Activated T-helper 1 cell treated with anti-CD3 and anti-CD28 coated beads, Interleukin-12 subunit alpha, Interleukin-12 subunit beta, Interleukin-2, Interleukin-4 antibody, amounts not matched to agents 30 ng/mL and 10 ng/mL and 1 ng/mL, durations not matched to agents 14 hours and 24 hours and 36 hours (primary cell): ENCODE data around the gene CHPF2. TPM values are rescaled to one million over a fixed set of nuclear protein-coding genes. Genes with fewer than 3 reads are reported as not detected.

Experiments used
- DNase-seq: peaks from one replicate; pipeline ENCODE4 v3.0.0; 2021; ENCODE audit warnings: low spot score
- H3K27ac Mint-ChIP-seq: one replicate; pipeline ENCODE4 v1.8.0; 2021; ENCODE audit warnings: mild to moderate bottlenecking, mixed read lengths
- H3K27me3 Mint-ChIP-seq: one replicate; pipeline ENCODE4 v1.8.0; 2022; ENCODE audit warnings: mild to moderate bottlenecking, moderate library complexity, mixed read lengths; ENCODE audit not compliant: insufficient read depth
- H3K36me3 Mint-ChIP-seq: one replicate; pipeline ENCODE4 v1.8.0; 2021; ENCODE audit warnings: low read depth, mixed read lengths
- H3K4me1 Mint-ChIP-seq: one replicate; pipeline ENCODE4 v1.8.0; 2021; ENCODE audit warnings: low read depth, mixed read lengths
- H3K4me3 Mint-ChIP-seq: one replicate; pipeline ENCODE4 v1.8.0; 2021; ENCODE audit warnings: mild to moderate bottlenecking, moderate library complexity, mixed read lengths
- H3K9me3 Mint-ChIP-seq: one replicate; pipeline ENCODE4 v1.8.0; 2021; ENCODE audit warnings: mixed read lengths
- intact Hi-C: fragments of 100-400 bp; cut with micrococcal nuclease; formaldehyde crosslinking; loops from one replicate; pipeline ENCODE4 v1.15.1; 2024
- total RNA-seq: library from RNA; stranded (reverse); gene quantifications from 2 replicates; pipeline ENCODE4 v1.2.3, GENCODE V29; 2022

Gene CHPF2
- total RNA-seq, 1 donor from 2014 or later, result 48.5 TPM

GRCh38 chr7:151240536-151240935, 8.3 kb downstream of the CHPF2 start:
- intact Hi-C loops, result no loop called here
- H3K9me3 Mint-ChIP-seq, result no peaks in the 10 kb centered on the region
- H3K27ac Mint-ChIP-seq, result no peak overlapping the region
- peaks cover 9% of the 10 kb centered on the region for H3K36me3 Mint-ChIP-seq
- DNase-seq, result no peak
- peaks cover 7% of the 10 kb centered on the region for H3K27me3 Mint-ChIP-seq
- peaks cover 19% of the 10 kb centered on the region for H3K4me1 Mint-ChIP-seq
- H3K4me3 Mint-ChIP-seq, result no peak overlapping the region

GRCh38 chr7:151240942-151241754, 8.9 kb downstream of the CHPF2 start:
- Mint-ChIP-seq H3K27me3 (peaks cover 11% of the 10 kb centered on the region), H3K9me3 (no peaks in the 10 kb centered on the region), H3K36me3 (peaks cover 9% of the 10 kb centered on the region), H3K4me1 (peaks cover 19% of the 10 kb centered on the region), H3K4me3 (peak overlapping the region; percentile 7), H3K27ac (no peak overlapping the region)
- no peak for DNase-seq
- intact Hi-C loops, result no loop called here

GRCh38 chr7:151241755-151242096, 9.4 kb downstream of the CHPF2 start:
- no peak overlapping the region for H3K4me3 Mint-ChIP-seq
- peaks cover 5% of the 10 kb centered on the region for H3K36me3 Mint-ChIP-seq
- H3K27me3 Mint-ChIP-seq, result peaks cover 16% of the 10 kb centered on the region
- peaks cover 19% of the 10 kb centered on the region for H3K4me1 Mint-ChIP-seq
- intact Hi-C loops, result no loop called here
- DNase-seq, result no peak
- H3K27ac Mint-ChIP-seq, result no peak overlapping the region
- no peaks in the 10 kb centered on the region for H3K9me3 Mint-ChIP-seq

- no peaks in the 10 kb centered on the region for H3K9me3 Mint-ChIP-seq
- H3K4me1 Mint-ChIP-seq, result peaks cover 19% of the 10 kb centered on the region
- H3K4me3 Mint-ChIP-seq, result no peak overlapping the region
- peaks cover 21% of the 10 kb centered on the region for H3K27me3 Mint-ChIP-seq
- peaks cover 5% of the 10 kb centered on the region for H3K36me3 Mint-ChIP-seq
- intact Hi-C loops, result no loop called here
- no peak overlapping the region for H3K27ac Mint-ChIP-seq
- DNase-seq, result no peak
Observed at GRCh38 chr7:151242159-151243044, 10.1 kb downstream of the CHPF2 start.

- Mint-ChIP-seq H3K27me3 (peaks cover 27% of the 10 kb centered on the region), H3K4me1 (peaks cover 23% of the 10 kb centered on the region), H3K36me3 (peaks cover 5% of the 10 kb centered on the region), H3K4me3 (peak overlapping the region; percentile 49), H3K9me3 (no peaks in the 10 kb centered on the region), H3K27ac (no peak overlapping the region)
- DNase-seq, result no peak
- intact Hi-C loops, result no loop called here
Observed at GRCh38 chr7:151243045-151243349, 10.7 kb downstream of the CHPF2 start.

GRCh38 chr7:151243408-151244195, 11.3 kb downstream of the CHPF2 start:
- no peak for DNase-seq
- intact Hi-C loops, result loop anchor here (1.0 kb wide), 6 partner anchors 11 to 119 kb away; partner anchors contain the start of genes ABCF2 and CHPF2
- Mint-ChIP-seq H3K27me3 (peaks cover 30% of the 10 kb centered on the region), H3K4me1 (peaks cover 23% of the 10 kb centered on the region), H3K4me3 (peak overlapping the region; percentile 49), H3K9me3 (no peaks in the 10 kb centered on the region), H3K27ac (peak overlapping the region; percentile 48), H3K36me3 (peaks cover 5% of the 10 kb centered on the region)

- H3K4me1 Mint-ChIP-seq, result peaks cover 26% of the 10 kb centered on the region
- H3K27ac Mint-ChIP-seq, result no peak overlapping the region
- peak overlapping the region; percentile 49 for H3K4me3 Mint-ChIP-seq
- no peaks in the 10 kb centered on the region for H3K9me3 Mint-ChIP-seq
- peaks cover 32% of the 10 kb centered on the region for H3K27me3 Mint-ChIP-seq
- DNase-seq, result peak; percentile 49
- intact Hi-C loops, result loop anchor here (1.0 kb wide), 6 partner anchors 12 to 120 kb away; partner anchors contain the start of genes ABCF2 and CHPF2
- H3K36me3 Mint-ChIP-seq, result peaks cover 1% of the 10 kb centered on the region
Observed at GRCh38 chr7:151244196-151244840, 12.0 kb downstream of the CHPF2 start.

GRCh38 chr7:151244841-151245346, 12.6 kb downstream of the CHPF2 start:
- DNase-seq, result no peak
- Mint-ChIP-seq H3K36me3 (peaks cover 2% of the 10 kb centered on the region), H3K4me3 (peak overlapping the region; percentile 15), H3K27me3 (peaks cover 37% of the 10 kb centered on the region), H3K4me1 (peaks cover 29% of the 10 kb centered on the region), H3K27ac (no peak overlapping the region), H3K9me3 (no peaks in the 10 kb centered on the region)
- intact Hi-C loops, result loop anchor here (1.0 to 5.0 kb wide), 8 partner anchors 13 to 272 kb away; partner anchors contain the start of genes ABCF2, CHPF2 and RHEB

GRCh38 chr7:151245360-151246101, 13.2 kb downstream of the CHPF2 start:
- no peak overlapping the region for H3K27ac Mint-ChIP-seq
- H3K27me3 Mint-ChIP-seq, result peaks cover 43% of the 10 kb centered on the region
- peaks cover 2% of the 10 kb centered on the region for H3K36me3 Mint-ChIP-seq
- no peaks in the 10 kb centered on the region for H3K9me3 Mint-ChIP-seq
- intact Hi-C loops, result loop anchor here (1.0 to 5.0 kb wide), 2 partner anchors 105 to 272 kb away; partner anchors contain the start of gene RHEB
- H3K4me1 Mint-ChIP-seq, result peaks cover 33% of the 10 kb centered on the region
- H3K4me3 Mint-ChIP-seq, result peak overlapping the region; percentile 47
- DNase-seq, result peak; percentile 54

GRCh38 chr7:151246102-151246850, 14.0 kb downstream of the CHPF2 start:
- no peak for DNase-seq
- H3K4me3 Mint-ChIP-seq, result peak overlapping the region; percentile 4

More at GRCh38 chr7:151246102-151246850, 14.0 kb downstream of the CHPF2 start:
- Mint-ChIP-seq H3K27me3 (peaks cover 51% of the 10 kb centered on the region), H3K4me1 (peaks cover 35% of the 10 kb centered on the region), H3K9me3 (no peaks in the 10 kb centered on the region), H3K36me3 (peaks cover 2% of the 10 kb centered on the region), H3K27ac (no peak overlapping the region)
- intact Hi-C loops, result loop anchor here (5.0 kb wide), 1 partner anchor 271 kb away; the partner anchor contains the start of gene RHEB
